Naive B cell (primary cell): ENCODE results near the gene WDR18. TPM values are rescaled to one million over a fixed set of nuclear protein-coding genes. Genes with fewer than 3 reads are reported as not detected.

Experiments used
- ATAC-seq, 2 donors: fragments of 150-1000 bp; cut with Tn5 transposase; 2 replicates each; pipeline ENCODE4 v1.10.0; 2021; ENCODE audit warnings: low read depth in 2 of 2, mild to moderate bottlenecking in 2 of 2, moderate library complexity in 2 of 2
- DNase-seq: peaks from one replicate; pipeline ENCODE4 v3.0.0; 2022
- H3K27ac Mint-ChIP-seq, 6 donors: one replicate each; pipeline ENCODE4 v1.8.0; 2020 to 2022; ENCODE audit warnings: mild to moderate bottlenecking in 6 of 6, mixed read lengths in 6 of 6, moderate library complexity in 5 of 6, inconsistent platforms in 2 of 6
- H3K27me3 Mint-ChIP-seq, 3 donors: one replicate each; pipeline ENCODE4 v1.8.0; 2021 to 2022; ENCODE audit warnings: mixed read lengths in 3 of 3, mild to moderate bottlenecking in 1 of 3
- H3K36me3 Mint-ChIP-seq, 2 donors: one replicate each; pipeline ENCODE4 v1.8.0; 2020 to 2022; ENCODE audit warnings: mixed read lengths in 2 of 2, inconsistent platforms in 1 of 2, mild to moderate bottlenecking in 1 of 2
- H3K4me1 Mint-ChIP-seq, 3 donors: one replicate each; pipeline ENCODE4 v1.8.0; 2020 to 2022; ENCODE audit warnings: mixed read lengths in 3 of 3, inconsistent platforms in 1 of 3, mild to moderate bottlenecking in 1 of 3, moderate library complexity in 1 of 3
- H3K4me3 Mint-ChIP-seq, 8 donors: one replicate each; pipeline ENCODE4 v1.8.0; 2020 to 2022; ENCODE audit warnings: mild to moderate bottlenecking in 8 of 8, mixed read lengths in 8 of 8, moderate library complexity in 8 of 8, inconsistent platforms in 2 of 8
- H3K9me3 Mint-ChIP-seq, 7 donors: one replicate each; pipeline ENCODE4 v1.8.0; 2020 to 2022; ENCODE audit warnings: mixed read lengths in 7 of 7, mild to moderate bottlenecking in 5 of 7, inconsistent platforms in 2 of 7, moderate library complexity in 1 of 7
- polyA plus RNA-seq, 6 donors: library from polyadenylated mRNA; unstranded; fragments of 300-500 nt; fragmentation: Illumina TruSeq; gene quantifications; one replicate each; pipeline ENCODE4 v1.2.3, GENCODE V29; 2021; ENCODE audit warnings: low read depth in 6 of 6

Gene WDR18
- polyA plus RNA-seq, 6 donors from 2014 or later: 39.9 to 64.1 (median 52.5) TPM

- ATAC-seq (no peak), DNase-seq (no peak)
- H3K36me3 Mint-ChIP-seq: no peaks in the 10 kb centered on the region
- H3K27me3 Mint-ChIP-seq: peaks cover 19 to 36% (median 28%) of the 10 kb centered on the region in 3 donors
- H3K27ac Mint-ChIP-seq: no peak overlapping the region
- H3K9me3 Mint-ChIP-seq: no peaks in the 10 kb centered on the region
- no peak overlapping the region for H3K4me3 Mint-ChIP-seq
- peaks cover 7 to 16% (median 11%) of the 10 kb centered on the region in 3 donors for H3K4me1 Mint-ChIP-seq
Measured at GRCh38 chr19:994516-994915, 10.4 kb downstream of the WDR18 start.

DNA sequence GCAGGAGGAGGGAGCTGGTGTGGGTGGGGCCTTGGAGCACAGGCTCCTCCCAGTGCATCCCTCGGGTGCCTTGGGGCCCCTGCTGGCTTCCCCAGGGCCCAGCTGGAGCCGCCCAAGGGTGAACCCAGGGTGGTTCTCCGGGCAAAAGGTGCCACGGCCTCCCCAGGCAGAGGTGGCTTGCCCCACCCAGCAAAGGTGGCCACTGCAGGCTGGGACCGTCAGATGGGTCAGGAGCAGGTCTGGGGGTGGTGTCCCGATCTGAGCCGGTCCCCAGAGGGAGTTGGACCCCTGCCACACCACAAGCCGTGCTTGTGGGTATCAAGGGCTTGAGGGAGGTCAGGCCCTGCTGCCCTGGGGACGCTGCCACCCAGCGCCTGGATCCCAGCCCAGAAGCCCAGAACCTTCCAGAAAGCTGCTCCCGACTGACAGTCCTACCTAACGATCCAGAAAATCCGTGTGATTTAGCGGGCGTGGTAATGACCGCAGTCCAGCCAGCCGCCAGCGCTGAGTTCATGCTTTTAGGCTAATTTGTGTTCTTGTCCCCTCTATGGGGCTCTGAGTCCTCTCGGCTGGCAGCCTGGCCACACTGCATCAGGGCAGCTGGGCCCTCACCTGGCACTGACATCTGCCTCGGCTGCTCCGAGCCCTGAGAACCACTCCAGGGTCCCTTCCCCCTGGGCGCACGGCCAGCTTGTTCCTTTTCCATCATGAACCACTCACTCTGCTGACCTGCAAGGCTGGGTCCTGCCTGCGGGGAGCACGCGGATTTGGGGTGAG is 11.1 kb downstream of the WDR18 start:
- no peaks in the 10 kb centered on the region for H3K9me3 Mint-ChIP-seq

GRCh38 chr19:996051-996838 is 12.1 kb downstream of the WDR18 start:
- DNase-seq (peak; percentile 61), ATAC-seq (peak; percentile 49 to 77)
- Mint-ChIP-seq H3K27me3 (peaks cover 19 to 44% (median 33%) of the 10 kb centered on the region in 3 donors), H3K4me3 (peak overlapping the region in 3 of 8 donors; percentile 27 to 67 (median 37)), H3K36me3 (no peaks in the 10 kb centered on the region), H3K9me3 (no peaks in the 10 kb centered on the region), H3K4me1 (peaks cover 10 to 19% (median 15%) of the 10 kb centered on the region in 3 donors), H3K27ac (peak overlapping the region; percentile 6 to 85 (median 72))

More for the DNA sequence above, 11.1 kb downstream of the WDR18 start:
- Mint-ChIP-seq H3K4me3 (no peak overlapping the region), H3K4me1 (peaks cover 7 to 16% (median 11%) of the 10 kb centered on the region in 3 donors), H3K27me3 (peaks cover 19 to 40% (median 29%) of the 10 kb centered on the region in 3 donors), H3K27ac (peak overlapping the region in 1 of 6 donors; percentile 47), H3K36me3 (no peaks in the 10 kb centered on the region)
- ATAC-seq (no peak), DNase-seq (no peak)

DNA sequence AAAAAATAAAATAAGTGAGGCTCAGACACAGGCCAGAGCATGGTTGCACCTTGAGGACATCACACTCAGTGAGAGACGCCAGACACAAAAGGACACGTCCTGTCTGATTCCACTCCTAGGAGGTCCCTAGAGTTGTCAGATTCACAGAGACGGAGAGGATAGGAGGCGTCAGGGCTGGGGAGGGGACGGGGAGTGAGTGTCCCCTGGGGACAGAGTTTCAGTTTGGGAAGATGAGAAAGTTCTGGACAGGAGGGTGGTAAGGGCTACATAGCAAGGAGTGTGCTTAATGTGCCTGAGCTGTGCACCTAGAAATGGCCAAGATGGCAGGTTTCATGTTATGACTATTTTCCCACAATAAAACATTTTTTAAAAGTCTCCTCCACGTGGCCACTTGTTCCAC is 13.9 kb downstream of the WDR18 start:
- Mint-ChIP-seq H3K4me1 (peaks cover 15 to 31% (median 16%) of the 10 kb centered on the region in 3 donors), H3K27me3 (peaks cover 24 to 52% (median 44%) of the 10 kb centered on the region in 3 donors), H3K27ac (peak overlapping the region in 1 of 6 donors; percentile 37), H3K9me3 (no peaks in the 10 kb centered on the region), H3K36me3 (no peaks in the 10 kb centered on the region), H3K4me3 (peak overlapping the region in 4 of 8 donors; percentile 16 to 32 (median 24))
- DNase-seq (no peak), ATAC-seq (no peak)

- H3K9me3 Mint-ChIP-seq: no peaks in the 10 kb centered on the region
- DNase-seq: no peak
- no peaks in the 10 kb centered on the region for H3K36me3 Mint-ChIP-seq
- ATAC-seq: no peak
- H3K4me3 Mint-ChIP-seq: peak overlapping the region; percentile 42 to 80 (median 66)
- H3K4me1 Mint-ChIP-seq: peaks cover 15 to 27% (median 16%) of the 10 kb centered on the region in 3 donors
- H3K27me3 Mint-ChIP-seq: peaks cover 24 to 52% (median 45%) of the 10 kb centered on the region in 3 donors
- H3K27ac Mint-ChIP-seq: peak overlapping the region in 2 of 6 donors; percentile 47 to 75
Measured at GRCh38 chr19:999379-999719, 15.2 kb downstream of the WDR18 start.

DNA sequence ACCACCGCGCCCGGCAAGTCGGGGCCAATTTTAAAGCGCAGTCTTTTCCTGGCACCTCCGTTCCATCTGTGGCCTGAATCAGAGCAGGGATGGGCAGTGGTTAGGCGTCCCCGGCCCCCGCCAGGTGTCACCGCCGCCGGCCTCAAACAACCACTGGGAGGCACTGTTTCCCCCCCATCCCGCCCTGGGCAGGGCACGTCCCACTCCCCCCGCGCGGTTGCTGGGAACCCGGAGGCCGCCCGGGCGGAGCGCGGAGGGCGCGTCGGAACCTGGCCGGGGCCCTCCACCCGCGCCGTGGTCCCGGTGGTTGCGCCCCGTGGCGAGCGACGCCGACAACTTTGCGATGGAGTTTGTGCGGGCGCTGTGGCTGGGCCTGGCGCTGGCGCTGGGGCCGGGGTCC is 15.9 kb downstream of the WDR18 start, which contains the start of gene GRIN3B:
GRIN3B (plus strand) TSS at position 325 of the 400 bp plus-strand sequence; CDS start at position 344, 19 bp downstream.
- no peaks in the 10 kb centered on the region for H3K9me3 Mint-ChIP-seq
- H3K27me3 Mint-ChIP-seq: peaks cover 24 to 52% (median 45%) of the 10 kb centered on the region in 3 donors
- H3K4me3 Mint-ChIP-seq: peak within 1 kb of the TSS; percentile 43 to 80 (median 66)
- H3K27ac Mint-ChIP-seq: peak within 1 kb of the TSS in 4 of 6 donors; percentile 37 to 75 (median 52)
- no peaks in the 10 kb centered on the region for H3K36me3 Mint-ChIP-seq
- DNase-seq: peak; percentile 57
- ATAC-seq: peak; percentile 42 to 70
- H3K4me1 Mint-ChIP-seq: peaks cover 15 to 27% (median 17%) of the 10 kb centered on the region in 3 donors

DNA sequence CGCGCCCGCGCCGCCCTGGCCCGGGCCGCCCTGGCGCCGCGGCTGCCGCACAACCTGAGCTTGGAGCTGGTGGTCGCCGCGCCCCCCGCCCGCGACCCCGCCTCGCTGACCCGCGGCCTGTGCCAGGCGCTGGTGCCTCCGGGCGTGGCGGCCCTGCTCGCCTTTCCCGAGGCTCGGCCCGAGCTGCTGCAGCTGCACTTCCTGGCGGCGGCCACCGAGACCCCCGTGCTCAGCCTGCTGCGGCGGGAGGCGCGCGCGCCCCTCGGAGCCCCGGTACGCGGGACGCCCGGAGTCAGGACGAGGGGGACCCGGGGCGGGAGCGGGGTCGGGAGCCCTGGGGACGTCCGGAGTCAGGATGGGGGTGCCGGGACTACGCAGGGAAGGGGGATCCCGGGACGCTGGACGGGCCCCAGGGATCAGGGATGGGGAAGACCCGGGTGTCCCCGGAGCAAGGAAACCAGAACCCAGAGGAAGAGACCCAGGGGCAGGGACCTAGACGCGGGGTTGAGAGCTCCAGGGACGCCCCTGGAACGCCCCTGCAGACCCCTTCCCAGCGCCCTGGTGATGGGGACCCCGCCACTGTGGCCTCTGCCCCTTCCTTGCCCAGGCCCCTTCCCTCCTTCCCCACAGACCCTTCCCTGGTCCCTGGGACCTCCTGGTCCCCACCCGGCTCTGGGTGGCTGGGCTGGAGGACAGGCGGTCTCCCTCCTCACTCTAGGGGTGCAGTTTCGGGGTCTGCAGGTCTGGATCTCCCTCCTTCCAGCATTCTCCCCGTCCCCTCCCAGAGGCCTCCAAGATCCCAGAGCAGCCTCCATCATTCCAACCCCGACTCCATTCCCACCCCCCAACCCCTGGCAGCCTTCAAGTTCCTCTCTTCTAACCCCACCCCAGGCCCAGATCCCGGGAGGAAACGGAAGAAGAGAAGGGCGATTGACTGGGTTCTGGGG is 16.7 kb downstream of the WDR18 start:
- peak overlapping the region in 1 of 6 donors; percentile 56 for H3K27ac Mint-ChIP-seq
- H3K4me3 Mint-ChIP-seq: peak overlapping the region in 6 of 8 donors; percentile 45 to 69 (median 62)
- peaks cover 0 to 1% (median 0%) of the 10 kb centered on the region in 7 donors for H3K9me3 Mint-ChIP-seq
- DNase-seq: no peak
- H3K27me3 Mint-ChIP-seq: peaks cover 24 to 52% (median 45%) of the 10 kb centered on the region in 3 donors
- ATAC-seq: no peak
- H3K36me3 Mint-ChIP-seq: no peaks in the 10 kb centered on the region
- peaks cover 15 to 27% (median 19%) of the 10 kb centered on the region in 3 donors for H3K4me1 Mint-ChIP-seq

DNA sequence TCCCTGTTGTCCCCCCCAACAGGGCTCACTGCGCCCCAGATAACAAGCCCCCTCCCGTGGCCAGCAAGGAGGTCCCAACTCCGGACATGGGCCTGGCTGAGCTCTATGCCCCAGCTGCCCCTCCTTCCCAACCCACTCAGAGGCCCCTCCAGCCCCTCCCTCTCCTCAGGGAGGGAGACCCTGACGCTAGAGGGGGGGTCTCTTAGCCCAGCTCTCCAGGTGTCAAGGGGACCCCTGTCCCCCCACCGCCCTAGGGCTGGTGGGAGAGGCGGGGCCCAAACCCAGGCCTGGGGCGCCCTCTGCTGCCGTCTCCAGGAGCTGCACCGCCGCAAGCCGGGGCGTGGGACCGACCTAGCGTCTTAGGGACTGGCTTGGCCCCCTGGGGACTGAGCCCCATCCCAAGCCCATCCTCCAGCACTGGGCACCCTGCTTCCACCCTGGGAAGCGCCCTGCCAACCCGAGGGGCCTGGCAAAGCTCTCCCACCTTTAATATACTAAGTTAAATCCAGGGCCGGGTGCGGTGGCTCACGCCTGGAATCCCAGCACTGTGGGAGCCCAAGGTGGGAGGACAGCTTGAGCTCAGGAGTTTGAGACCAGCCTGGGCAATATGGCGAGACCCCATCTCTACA is 17.5 kb downstream of the WDR18 start:
- Mint-ChIP-seq H3K27ac (no peak overlapping the region), H3K27me3 (peaks cover 21 to 45% (median 37%) of the 10 kb centered on the region in 3 donors), H3K4me3 (peak overlapping the region in 4 of 8 donors; percentile 19 to 69 (median 44)), H3K36me3 (peaks cover 0 to under 1% of the 10 kb centered on the region in 2 donors), H3K4me1 (peaks cover 10 to 22% (median 13%) of the 10 kb centered on the region in 3 donors), H3K9me3 (peaks cover 0 to 1% (median 0%) of the 10 kb centered on the region in 7 donors)
- ATAC-seq (peak; percentile 71 to 74), DNase-seq (peak; percentile 62)

DNA sequence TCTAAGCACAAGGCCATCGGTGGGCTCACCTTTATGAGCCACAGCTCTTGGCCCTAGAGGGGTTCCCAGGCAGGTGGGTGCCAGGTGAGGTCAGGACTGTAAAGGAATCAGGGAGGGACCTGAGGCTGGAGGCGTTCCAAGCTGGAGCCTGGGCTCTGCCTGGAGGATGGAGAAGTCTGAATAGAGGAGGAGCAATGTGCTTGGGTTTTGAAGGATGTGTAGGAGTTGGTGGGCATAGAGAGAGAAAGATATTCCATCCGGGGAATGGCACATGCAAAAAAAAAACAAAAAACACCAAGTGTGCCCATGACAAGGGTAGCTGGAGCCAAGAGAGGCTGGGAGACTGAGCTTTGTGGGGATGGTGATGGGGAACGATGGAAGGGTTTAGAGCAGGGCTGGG is 18.5 kb downstream of the WDR18 start:
- H3K27me3 Mint-ChIP-seq: peaks cover 18 to 36% (median 35%) of the 10 kb centered on the region in 3 donors
- H3K36me3 Mint-ChIP-seq: peaks cover 0 to 5% of the 10 kb centered on the region in 2 donors
- DNase-seq (no peak), ATAC-seq (no peak)
- H3K4me3 Mint-ChIP-seq: no peak overlapping the region
- peaks cover 0 to 1% (median 0%) of the 10 kb centered on the region in 7 donors for H3K9me3 Mint-ChIP-seq
- H3K4me1 Mint-ChIP-seq: peaks cover 9 to 28% (median 18%) of the 10 kb centered on the region in 3 donors
- no peak overlapping the region for H3K27ac Mint-ChIP-seq

DNA sequence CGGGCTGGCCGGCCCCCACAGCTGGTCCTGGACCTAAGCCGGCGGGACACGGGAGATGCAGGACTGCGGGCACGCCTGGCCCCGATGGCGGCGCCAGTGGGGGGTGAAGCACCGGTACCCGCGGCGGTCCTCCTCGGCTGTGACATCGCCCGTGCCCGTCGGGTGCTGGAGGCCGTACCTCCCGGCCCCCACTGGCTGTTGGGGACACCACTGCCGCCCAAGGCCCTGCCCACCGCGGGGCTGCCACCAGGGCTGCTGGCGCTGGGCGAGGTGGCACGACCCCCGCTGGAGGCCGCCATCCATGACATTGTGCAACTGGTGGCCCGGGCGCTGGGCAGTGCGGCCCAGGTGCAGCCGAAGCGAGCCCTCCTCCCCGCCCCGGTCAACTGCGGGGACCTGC is 19.1 kb downstream of the WDR18 start:
- DNase-seq: no peak
- H3K27me3 Mint-ChIP-seq: peaks cover 12 to 29% (median 28%) of the 10 kb centered on the region in 3 donors
- no peak for ATAC-seq
- H3K9me3 Mint-ChIP-seq: peaks cover 0 to 1% (median 0%) of the 10 kb centered on the region in 7 donors
- H3K36me3 Mint-ChIP-seq: peaks cover 0 to 5% of the 10 kb centered on the region in 2 donors
- peaks cover 7 to 28% (median 18%) of the 10 kb centered on the region in 3 donors for H3K4me1 Mint-ChIP-seq
- H3K27ac Mint-ChIP-seq: no peak overlapping the region
- H3K4me3 Mint-ChIP-seq: no peak overlapping the region

GRCh38 chr19:1004204-1004802 is 20.2 kb downstream of the WDR18 start:
- peaks cover 7 to 24% (median 13%) of the 10 kb centered on the region in 3 donors for H3K4me1 Mint-ChIP-seq
- no peak for ATAC-seq
- peaks cover 0 to 5% of the 10 kb centered on the region in 2 donors for H3K36me3 Mint-ChIP-seq
- H3K9me3 Mint-ChIP-seq: peaks cover 0 to 1% (median 0%) of the 10 kb centered on the region in 7 donors
- no peak overlapping the region for H3K4me3 Mint-ChIP-seq
- H3K27ac Mint-ChIP-seq: peak overlapping the region in 1 of 6 donors; percentile 78
- peaks cover 6 to 19% (median 18%) of the 10 kb centered on the region in 3 donors for H3K27me3 Mint-ChIP-seq
- DNase-seq: no peak
